HEK293 (cell line): ENCODE data around the gene SDF2L1.
"Not testable (repeated sequence)": the region's sequence is repeated elsewhere in the genome, so short reads cannot be mapped to it uniquely, and the experiment has no call there.

Experiments
- CTCF ChIA-PET: fragments of 350-600 bp; formaldehyde crosslinking; extraction: SDS; loops from one replicate; lab custom pipeline; 2021; ENCODE audit warnings: antibody characterized with exemption; lab: Yijun Ruan, JAX
- POLR2A ChIA-PET: fragments of 300-600 bp; formaldehyde crosslinking; extraction: SDS; loops from one replicate; lab custom pipeline; 2020; ENCODE audit warnings: antibody characterized with exemption, inconsistent platforms; lab: Yijun Ruan, JAX
- H3K27ac ChIP-seq: fragments of 200-500 bp; sonication (Bioruptor generic); 2 replicates; pipeline ENCODE4 v1.5.1; 2014; ENCODE audit warnings: low read depth, low read length, control low read depth, inconsistent platforms; ENCODE audit errors: extremely low read depth
- H3K36me3 ChIP-seq, 2 experiments: fragments of 200-500 bp in 1 of 2; sonication (Bioruptor generic) in 1 of 2; 1 replicate in 1 of 2; 2 replicates in 1 of 2; pipeline ENCODE4 v1.5.1; 2014 to 2017; ENCODE audit warnings: inconsistent platforms in 2 of 2, low read length in 2 of 2; ENCODE audit not compliant: control insufficient read depth in 2 of 2, insufficient read depth in 1 of 2
- H3K4me1 ChIP-seq: fragments of 200-500 bp; sonication (Bioruptor generic); 2 replicates; pipeline ENCODE4 v1.5.1; 2014; ENCODE audit warnings: mild to moderate bottlenecking, low read length, inconsistent platforms; ENCODE audit not compliant: control insufficient read depth, insufficient read depth
- H3K4me3 ChIP-seq: 2 replicates; pipeline ENCODE4 v1.5.1; 2011; ENCODE audit warnings: low read depth, mild to moderate bottlenecking, control low read depth, low read length, moderate library complexity
- H3K9me3 ChIP-seq: fragments of 200-500 bp; sonication (Bioruptor generic); 2 replicates; pipeline ENCODE4 v1.5.1; 2014; ENCODE audit warnings: low read depth, low read length, inconsistent platforms; ENCODE audit not compliant: control insufficient read depth, insufficient read depth
- PRDM10 ChIP-seq: fragments of 450-650 bp; formaldehyde crosslinking; IDR thresholded peaks from 2 replicates; pipeline ENCODE4 v1.5.1; 2016; ENCODE audit warnings: missing biosample characterization, missing genetic modification characterization
- PRDM4 ChIP-seq: fragments of 450-650 bp; formaldehyde crosslinking; IDR thresholded peaks from 2 replicates; pipeline ENCODE4 v1.5.1; 2017; ENCODE audit warnings: missing biosample characterization, missing genetic modification characterization
- SCRT2 ChIP-seq: fragments of 450-650 bp; formaldehyde crosslinking; IDR thresholded peaks from 2 replicates; pipeline ENCODE4 v1.5.1; 2016; ENCODE audit warnings: missing biosample characterization, missing genetic modification characterization
- ZNF155 ChIP-seq: fragments of 450-650 bp; formaldehyde crosslinking; IDR thresholded peaks from 2 replicates; pipeline ENCODE4 v1.5.1; 2016; ENCODE audit warnings: missing biosample characterization, missing genetic modification characterization
- ZNF175 ChIP-seq: fragments of 450-650 bp; formaldehyde crosslinking; IDR thresholded peaks from 2 replicates; pipeline ENCODE4 v1.5.1; 2016; ENCODE audit warnings: missing biosample characterization, missing genetic modification characterization
- ZNF645 ChIP-seq: fragments of 450-650 bp; formaldehyde crosslinking; IDR thresholded peaks from 2 replicates; pipeline ENCODE4; 2016; ENCODE audit warnings: missing biosample characterization, missing genetic modification characterization
- ZNF747 ChIP-seq: fragments of 450-650 bp; formaldehyde crosslinking; IDR thresholded peaks from 2 replicates; pipeline ENCODE4 v1.5.1; 2016; ENCODE audit warnings: missing biosample characterization, missing genetic modification characterization
- ZSCAN30 ChIP-seq: fragments of 450-650 bp; IDR thresholded peaks from 2 replicates; pipeline ENCODE4 v1.5.1; 2018; ENCODE audit warnings: missing biosample characterization, mild to moderate bottlenecking, missing genetic modification characterization, moderate library complexity

SDF2L1 gene

GRCh38 chr22:21692856-21693255 lies 50.8 kb downstream of the SDF2L1 start:
- peak; percentile 70; the same call in 1 of the 2 replicates for TF ChIP-seq PRDM4 (tag by site-specific recombination)
- TF ChIP-seq PRDM10 (tag by site-specific recombination) = peak; percentile 86
- not testable (repeated sequence) for H3K9me3 ChIP-seq, H3K27ac ChIP-seq, H3K4me3 ChIP-seq, H3K4me1 ChIP-seq
- CTCF ChIA-PET = interaction anchor here (1.0 to 1.4 kb wide), 2 partner anchors 245 to 260 kb away, joined by 3 read pairs; partner anchors contain the start of gene PPM1F
- POLR2A ChIA-PET = interaction anchor here (0.7 kb wide), 1 partner anchor 290 kb away, joined by 3 read pairs; the partner anchor contains the start of gene TOP3B
- H3K36me3 ChIP-seq = peaks cover 0 to 79% of the 10 kb centered on the region in 2 experiments; a peak in 2 of 3 replicates

- Histone ChIP-seq H3K36me3 (peaks cover 0 to 76% of the 10 kb centered on the region in 2 experiments; a peak in 2 of 3 replicates), H3K4me3 (no peak overlapping the region), H3K27ac (no peak overlapping the region), H3K4me1 (no peaks in the 10 kb centered on the region), H3K9me3 (no peaks in the 10 kb centered on the region)
- POLR2A ChIA-PET = no interaction called here
- TF ChIP-seq ZNF645 (tag by site-specific recombination) (no peak), ZNF175 (no peak), ZSCAN30 (tag by site-specific recombination) (no peak), ZNF747 (tag by site-specific recombination) (no peak), ZNF155 (tag by site-specific recombination) (no peak), SCRT2 (tag by site-specific recombination) (peak; percentile 65; the same call in 1 of the 2 replicates)
- CTCF ChIA-PET = interaction anchor here (0.6 to 1.4 kb wide), 3 partner anchors 21 to 259 kb away, joined by 3 read pairs; partner anchors contain the start of gene PPM1F
These were observed 51.4 kb downstream of the SDF2L1 start for GRCh38 chr22:21693333-21693998.
